Natural killer cell treated with Interleukin-12 subunit alpha and Interleukin-12 subunit beta and Interleukin-15 and Interleukin-18, amount 100 ng/mL, for 72 hours (primary cell): ENCODE measurements around the gene GPR3. TPM values are rescaled to one million over a fixed set of nuclear protein-coding genes. Genes with fewer than 3 reads are reported as not detected.

Experiments
- ATAC-seq, 2 donors: fragments of 150-1000 bp; cut with Tn5 transposase in 1 of 2; sonication (Bioruptor Pico), chemical (Tn5 transposase) in 1 of 2; 2 replicates each; pipeline ENCODE4 v1.10.0; 2021
- DNase-seq: peaks from one replicate; pipeline ENCODE4 v3.0.0; 2022; ENCODE audit warnings: low spot score
- H3K27ac Mint-ChIP-seq, 2 donors: 1 replicate in 1 of 2; 2 replicates in 1 of 2; pipeline ENCODE4 v1.8.0; 2022; ENCODE audit warnings: mixed read lengths in 2 of 2, mild to moderate bottlenecking in 1 of 2, moderate library complexity in 1 of 2
- H3K27me3 Mint-ChIP-seq, 2 donors: 1 replicate in 1 of 2; 2 replicates in 1 of 2; pipeline ENCODE4 v1.8.0; 2022; ENCODE audit warnings: mixed read lengths in 2 of 2
- H3K36me3 Mint-ChIP-seq: one replicate; pipeline ENCODE4 v1.8.0; 2022; ENCODE audit warnings: mixed read lengths
- H3K4me1 Mint-ChIP-seq, 2 donors: 1 replicate in 1 of 2; 2 replicates in 1 of 2; pipeline ENCODE4 v1.8.0; 2022; ENCODE audit warnings: low read depth in 2 of 2, mixed read lengths in 2 of 2, mild to moderate bottlenecking in 1 of 2
- H3K4me3 Mint-ChIP-seq: one replicate; pipeline ENCODE4 v1.8.0; 2022; ENCODE audit warnings: mixed read lengths
- H3K9me3 Mint-ChIP-seq: 2 replicates; pipeline ENCODE4 v1.8.0; 2022; ENCODE audit warnings: mixed read lengths
- total RNA-seq, 2 donors: library from RNA; stranded (reverse); gene quantifications; one replicate each; pipeline ENCODE4 v1.2.3, GENCODE V29; 2022

The GPR3 gene
- total RNA-seq, 2 donors from 2014 or later = 0.64 to 1.1 TPM

- ATAC-seq (no peak), DNase-seq (no peak)
- Mint-ChIP-seq H3K9me3 (no peaks in the 10 kb centered on the region), H3K4me3 (peak overlapping the region; percentile 69), H3K36me3 (peaks cover 4% of the 10 kb centered on the region), H3K27me3 (no peaks in the 10 kb centered on the region), H3K27ac (peak overlapping the region; percentile 38 to 76), H3K4me1 (peaks cover 35 to 38% of the 10 kb centered on the region in 2 donors)
These were observed 52.2 kb downstream of the GPR3 start for GRCh38 chr1:27444632-27445031.

Other genes starting within 250 kb of the GPR3 start
- gene SLC9A1, start 237.5 kb upstream of the GPR3 start, total RNA-seq = 10 to 100 TPM; 25.3 to 31.4 TPM
- gene WDTC1, start 158.0 kb upstream of the GPR3 start, total RNA-seq = 10 to 100 TPM; 30.2 to 33.9 TPM
- 10 to 100 TPM; 40.6 to 49.5 TPM for gene TMEM222, start 70.5 kb upstream of the GPR3 start, total RNA-seq
- gene SYTL1, start 50.6 kb upstream of the GPR3 start, total RNA-seq = 10 to 100 TPM; 24.2 to 39.5 TPM
- gene MAP3K6, start 25.7 kb upstream of the GPR3 start, total RNA-seq = 1 to 10 TPM; 8.5 TPM
- not detected for gene FCN3, start 17.8 kb upstream of the GPR3 start, total RNA-seq
- not detected for gene CD164L2, start 9.3 kb upstream of the GPR3 start, total RNA-seq
- 100 to 1,000 TPM in 1 of 2 donors, 10 to 100 TPM in 1; 97.7 to 110 TPM for gene WASF2, start 97.5 kb downstream of the GPR3 start, total RNA-seq
- gene AHDC1, start 211.5 kb downstream of the GPR3 start, total RNA-seq = 10 to 100 TPM; 38.8 to 42.9 TPM
- 10 to 100 TPM; 14.2 to 60.0 TPM for gene FGR, start 242.6 kb downstream of the GPR3 start, total RNA-seq